ENCODE data around the gene VIPAS39.

VIPAS39 gene

DNA sequence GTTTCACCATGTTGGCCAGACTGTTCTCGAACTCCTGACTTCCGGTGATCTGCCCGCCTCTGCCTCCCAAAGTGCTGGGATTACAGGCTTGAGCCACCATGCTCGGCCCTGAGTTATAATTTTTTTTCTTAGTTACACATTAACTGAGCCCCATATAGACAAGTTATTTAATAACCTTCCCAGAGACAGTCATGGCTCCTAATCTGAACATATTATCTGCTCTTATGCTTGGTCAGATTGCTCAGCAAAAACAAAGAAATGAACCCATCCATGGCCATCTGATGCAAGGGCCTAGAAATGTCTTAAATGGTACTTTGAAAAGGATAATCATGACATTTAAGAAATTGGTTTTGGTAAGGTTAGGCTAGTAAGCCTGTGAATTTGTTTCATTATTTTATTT lies 67.2 kb downstream of the VIPAS39 start:
- DNase-seq = no peak

DNA sequence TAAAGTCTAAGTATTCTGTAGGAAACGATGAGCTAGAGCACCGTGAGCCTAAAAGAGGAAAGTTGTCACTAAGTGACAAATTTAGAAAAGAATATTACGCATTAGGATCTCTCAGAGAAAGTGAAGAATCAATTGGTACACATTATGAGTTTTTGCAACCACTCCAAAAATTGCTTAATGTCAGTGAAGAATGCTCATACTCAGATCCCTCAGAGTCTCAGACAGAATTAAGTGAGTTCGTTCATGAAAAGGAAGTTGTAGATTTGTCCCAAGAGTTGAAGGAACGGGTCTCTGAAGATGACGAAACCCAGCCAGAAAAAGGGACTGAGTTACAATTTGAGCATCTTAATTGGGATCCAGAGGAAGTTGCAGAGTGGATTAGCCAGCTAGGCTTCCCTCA lies 78.7 kb downstream of the VIPAS39 start:
- DNase-seq = no peak

DNA sequence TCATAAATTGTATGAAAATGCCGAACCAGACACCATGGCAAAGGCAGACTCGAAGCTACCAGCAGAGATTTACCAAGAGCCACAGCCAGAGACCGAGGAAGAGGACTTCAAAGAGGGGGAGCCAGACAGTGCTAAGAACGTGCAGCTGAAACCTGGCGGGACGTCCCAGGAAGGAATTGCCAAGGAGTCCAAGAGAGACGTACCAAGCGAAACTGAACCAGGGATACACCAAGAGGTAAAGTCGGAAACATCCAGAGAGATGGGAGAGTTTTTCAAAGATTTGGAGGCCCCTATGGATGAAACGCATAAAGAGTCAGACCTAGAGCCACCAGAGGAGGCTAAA lies 79.9 kb downstream of the VIPAS39 start:
- no peak for DNase-seq

DNA sequence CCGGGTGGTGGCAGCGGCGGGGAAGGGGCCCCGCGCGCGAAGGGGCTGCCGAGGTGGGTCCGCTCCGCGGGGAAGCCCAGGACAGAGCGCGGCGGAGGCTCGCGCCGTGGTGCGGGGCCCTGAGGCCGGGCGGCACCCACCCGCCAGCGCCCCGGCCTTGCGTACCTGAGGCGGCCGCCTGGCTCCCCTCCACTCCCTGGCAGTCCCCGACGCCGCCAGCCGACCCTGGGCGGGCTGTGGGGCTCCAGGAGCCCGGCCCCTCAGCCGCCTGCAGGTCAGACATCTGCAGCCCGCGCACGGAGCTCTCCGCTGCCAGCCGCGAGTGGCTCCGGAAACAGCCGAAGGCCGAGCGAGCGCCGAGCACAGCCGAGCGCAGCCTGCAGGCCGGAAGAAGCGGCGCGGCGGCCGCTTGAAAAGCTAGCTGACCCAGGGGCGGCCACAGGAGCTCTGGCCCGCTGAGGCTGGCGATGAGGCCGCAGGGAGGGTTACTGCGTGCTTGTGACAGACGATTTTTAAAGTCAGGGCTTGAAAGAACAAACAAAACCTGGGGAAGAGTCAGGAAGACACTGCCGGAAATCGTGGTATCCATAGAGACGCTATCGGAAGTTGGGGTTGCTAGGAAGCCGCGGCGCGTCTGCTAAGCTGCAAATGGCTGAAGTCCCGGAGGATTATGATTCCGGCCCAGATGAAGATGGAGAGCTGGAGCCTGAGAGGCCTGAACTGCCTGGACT lies 80.5 kb downstream of the VIPAS39 start, which contains the start of the genes SAMD15 and TMED8:
Gene SAMD15, plus strand, starts transcription at position 609 of the 731 bp plus-strand sequence. Its CDS starts 40 bp downstream, at position 649.
Gene TMED8, minus strand, starts transcription at position 324 of the 731 bp plus-strand sequence. Its CDS starts 41 bp downstream, at position 283.
- peak; percentile 63 for DNase-seq

All from DMS153 (cell line).